ENCODE results near the gene SPEF2.
"Not testable (repeated sequence)": the region's sequence is repeated elsewhere in the genome, so short reads cannot be mapped to it uniquely, and the experiment has no call there.

Gene SPEF2

DNA sequence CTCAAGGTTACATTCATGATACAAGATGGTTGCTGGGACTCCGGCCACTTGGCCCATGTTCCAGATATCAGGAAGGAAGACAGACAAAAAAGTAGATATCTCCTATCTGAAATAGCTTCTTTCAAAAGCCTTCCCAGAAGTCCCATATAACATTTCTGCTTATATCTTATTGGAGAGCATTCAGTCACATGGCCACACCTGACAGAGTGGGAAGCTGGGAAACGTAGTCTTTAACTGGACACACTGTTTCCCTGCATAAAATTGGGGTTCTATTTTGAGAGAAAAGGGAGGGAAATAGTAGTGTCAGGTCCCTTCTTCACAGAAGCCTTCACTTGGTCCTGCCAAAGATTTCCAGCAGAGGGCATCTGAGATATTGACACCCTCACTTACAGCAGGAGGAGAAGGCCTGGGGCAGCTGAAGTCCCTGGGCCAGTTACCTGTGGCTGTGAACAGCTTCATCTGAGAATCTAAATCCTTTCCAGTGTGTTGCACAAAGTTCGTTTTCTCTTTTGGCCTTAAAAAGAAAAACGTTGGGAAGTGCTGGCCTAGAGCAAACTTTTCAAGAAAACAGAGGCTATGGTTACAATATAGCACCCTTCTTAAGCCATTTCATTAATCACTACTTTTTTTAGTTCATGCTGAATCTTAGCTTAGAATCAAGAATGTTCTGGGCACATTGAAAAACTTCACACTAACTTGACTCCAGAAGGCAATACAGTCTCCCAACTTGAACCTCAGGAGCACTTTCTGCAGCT is 33.5 kb downstream of the SPEF2 start:
- no peak for DNase-seq (ENCODE audit: low spot score)

DNA sequence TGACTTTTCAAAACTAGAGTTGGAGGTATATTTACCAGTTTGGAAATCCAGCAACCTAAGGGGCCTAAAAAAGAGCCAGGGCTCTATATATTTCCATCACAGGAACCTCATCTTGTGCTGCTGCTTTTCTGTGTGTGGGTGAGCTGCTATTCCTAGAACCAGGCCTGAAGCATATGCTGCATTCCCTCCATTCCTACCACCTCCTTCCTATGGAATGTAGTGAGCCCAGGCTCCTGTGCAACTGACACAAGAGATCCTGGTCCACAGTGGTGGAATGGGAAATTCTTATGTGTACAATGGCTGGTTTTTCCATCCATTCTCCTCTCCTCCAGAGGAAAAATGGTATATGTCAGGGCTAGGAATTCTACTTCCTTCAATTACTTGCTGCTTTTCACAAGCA is 39.1 kb downstream of the SPEF2 start:
- DNase-seq (ENCODE audit: low spot score), result no peak

DNA sequence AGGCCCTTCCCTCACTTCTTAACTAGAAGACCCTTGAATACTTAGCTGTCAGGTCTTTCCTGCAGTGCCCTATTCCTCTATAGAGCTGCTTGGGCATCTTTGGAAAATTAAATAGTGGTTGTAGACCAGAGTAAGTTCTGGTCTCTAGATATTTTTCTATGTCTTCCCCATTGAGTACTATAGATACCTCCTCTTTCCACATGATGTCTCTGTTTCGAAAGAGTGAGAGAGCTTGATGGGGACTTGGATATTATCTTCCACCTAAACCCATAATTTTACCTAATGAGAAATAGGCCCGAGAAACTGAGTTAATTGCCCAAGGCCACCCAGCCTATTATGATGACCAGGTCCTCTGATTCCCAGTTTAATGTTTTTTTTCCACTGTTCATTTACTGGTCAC is 40.2 kb downstream of the SPEF2 start:
- DNase-seq (ENCODE audit: low spot score), result no peak

DNA sequence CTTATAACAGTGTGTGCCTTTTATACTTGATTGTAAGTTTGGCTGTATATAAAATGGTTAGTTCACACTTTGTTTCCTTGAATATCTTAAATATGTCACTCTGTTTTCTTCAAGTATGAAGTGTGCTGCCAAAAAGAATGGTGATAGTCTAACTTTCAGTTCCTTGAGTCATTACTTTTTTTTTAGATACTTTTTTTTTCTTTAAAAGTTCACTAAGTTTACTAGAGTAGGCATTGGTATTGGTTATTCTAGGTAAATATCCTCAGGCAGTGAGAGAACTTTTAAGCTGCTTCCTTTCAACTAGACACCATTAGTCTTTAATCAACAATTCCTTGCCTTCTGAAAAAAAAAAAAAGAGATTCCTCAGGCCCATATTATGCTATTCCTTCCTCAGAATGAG is 41.9 kb downstream of the SPEF2 start:
- DNase-seq (ENCODE audit: low spot score), result no peak

DNA sequence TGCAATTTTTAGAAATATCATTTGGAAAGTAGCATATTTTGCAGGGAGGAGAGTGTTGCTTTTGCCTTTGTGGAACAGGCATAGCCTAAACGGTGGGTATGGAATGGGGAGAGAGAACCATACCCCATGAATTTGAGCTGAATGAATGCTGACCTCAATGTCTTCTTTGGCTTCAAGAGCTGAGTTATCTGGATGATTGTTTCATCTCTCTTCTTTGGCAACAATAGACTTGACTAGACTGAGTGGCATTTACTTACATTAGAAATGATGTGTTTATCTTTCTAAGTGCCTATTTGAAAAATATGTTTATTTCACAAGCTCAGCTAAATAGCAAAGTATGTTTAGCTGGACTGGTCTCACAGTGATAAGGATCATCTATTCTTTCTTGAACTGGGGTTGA is 42.8 kb downstream of the SPEF2 start:
- DNase-seq (ENCODE audit: low spot score), result no peak

DNA sequence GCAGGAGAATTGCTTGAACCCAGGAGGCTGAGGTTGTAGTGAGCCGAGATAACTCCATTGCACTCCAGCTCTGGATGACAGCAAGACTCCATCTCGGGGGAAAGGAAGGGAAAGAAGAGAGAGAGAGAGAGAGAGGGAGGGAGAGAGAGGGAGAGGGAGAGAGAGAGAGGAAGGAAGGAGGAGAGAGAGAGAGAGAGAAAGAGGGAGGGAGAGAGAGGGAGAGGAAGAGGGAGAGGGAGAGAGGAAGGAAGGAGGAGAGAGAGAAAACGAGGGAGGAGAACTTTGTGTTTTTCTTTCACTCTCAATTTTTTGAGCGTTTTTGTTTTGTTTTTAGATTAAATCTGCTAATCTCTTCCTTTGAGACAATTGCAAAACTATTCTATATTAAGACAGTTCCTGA is 46.9 kb downstream of the SPEF2 start:
- no peak for DNase-seq (ENCODE audit: low spot score)

DNA sequence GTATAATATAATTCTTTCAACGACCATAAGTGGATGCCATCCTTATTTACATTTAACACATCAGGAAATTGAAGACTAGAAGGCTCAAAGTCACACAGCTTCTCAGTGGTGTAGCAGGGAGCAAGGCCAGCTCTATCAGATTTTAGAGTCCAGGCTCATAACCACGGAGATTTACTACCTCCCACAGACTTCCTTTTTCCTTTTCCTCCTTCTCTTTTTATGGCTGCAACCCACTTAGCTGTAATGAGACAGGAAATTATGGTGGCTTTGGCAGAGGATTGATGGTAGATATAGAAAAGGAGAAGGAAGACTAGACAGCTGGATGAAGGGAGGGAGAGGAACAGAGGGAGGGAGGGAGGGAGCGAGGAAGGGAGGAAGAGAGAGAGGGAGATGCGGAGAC is 47.4 kb downstream of the SPEF2 start:
- DNase-seq (ENCODE audit: low spot score), result no peak

DNA sequence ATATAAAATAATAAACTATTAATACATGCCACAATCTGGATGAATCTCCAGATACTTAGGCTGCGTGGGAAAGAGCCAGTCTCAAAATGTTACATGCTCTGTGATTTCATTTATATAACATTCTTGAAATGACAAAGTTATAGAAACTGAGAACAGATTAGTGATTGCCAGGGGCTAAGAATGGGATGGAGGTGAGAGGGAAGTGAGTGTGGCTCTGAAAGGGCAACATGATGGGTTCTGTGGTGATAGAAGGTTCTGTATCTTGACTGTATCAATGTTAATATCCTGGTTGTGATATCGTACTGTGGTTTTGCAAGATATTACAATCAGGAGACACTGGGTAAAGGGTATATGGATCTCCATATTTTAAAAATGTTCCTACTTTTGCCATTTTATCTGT is 50.7 kb downstream of the SPEF2 start:
- DNase-seq (ENCODE audit: low spot score), result no peak

DNA sequence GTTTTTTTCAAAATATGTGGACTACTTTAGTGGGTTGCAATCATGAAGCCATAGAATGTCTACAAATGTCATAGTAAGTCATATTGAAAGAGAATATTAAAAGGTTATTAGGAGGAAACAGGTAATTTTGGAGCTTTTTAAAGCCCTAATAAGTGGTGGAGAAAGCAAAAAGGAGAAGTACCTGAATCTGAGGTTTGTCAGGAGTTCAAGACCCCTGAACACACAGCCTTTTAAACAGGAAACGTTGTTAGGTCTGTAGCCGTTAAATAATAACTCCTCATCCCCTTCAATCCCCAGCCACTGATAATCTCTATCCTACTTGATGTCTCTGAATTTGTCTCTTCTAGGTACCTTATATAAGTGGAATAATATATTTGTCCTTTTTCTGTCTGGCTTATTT is 51.1 kb downstream of the SPEF2 start:
- DNase-seq (ENCODE audit: low spot score), result no peak

DNA sequence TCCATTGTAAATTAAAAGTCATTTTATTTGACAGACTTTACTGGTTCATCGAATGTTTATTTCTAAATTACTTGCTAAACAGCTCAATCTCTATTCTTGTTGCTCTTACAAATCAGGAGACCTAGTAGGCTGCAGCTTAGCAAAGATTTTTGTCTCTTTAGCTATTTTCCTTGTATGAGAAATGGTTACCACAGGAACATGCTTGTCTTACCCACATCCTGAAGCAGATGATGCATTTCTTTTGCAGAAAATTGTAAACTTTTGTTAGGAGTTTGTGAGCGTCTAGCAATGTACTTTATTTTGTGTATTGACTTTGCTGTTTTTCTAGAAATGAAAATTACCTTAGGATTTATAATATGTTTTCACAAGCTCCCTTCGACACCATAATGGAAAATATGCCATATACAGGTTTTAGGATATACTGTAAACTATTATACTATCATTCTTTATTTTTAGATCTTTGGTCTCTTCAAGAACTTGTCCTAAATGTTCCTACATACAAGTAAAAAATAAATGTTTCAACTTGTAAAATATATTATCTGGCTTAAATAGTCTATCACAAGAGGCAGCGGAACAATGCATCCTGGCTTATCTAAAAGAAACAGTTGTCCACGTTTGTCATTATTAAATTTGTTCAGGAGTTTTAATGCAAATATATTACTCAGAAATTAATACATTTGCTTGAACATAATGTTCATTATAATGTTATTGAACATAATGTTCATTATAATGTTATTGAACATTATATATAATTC is 54.1 kb downstream of the SPEF2 start:
- DNase-seq (ENCODE audit: low spot score), result no peak

DNA sequence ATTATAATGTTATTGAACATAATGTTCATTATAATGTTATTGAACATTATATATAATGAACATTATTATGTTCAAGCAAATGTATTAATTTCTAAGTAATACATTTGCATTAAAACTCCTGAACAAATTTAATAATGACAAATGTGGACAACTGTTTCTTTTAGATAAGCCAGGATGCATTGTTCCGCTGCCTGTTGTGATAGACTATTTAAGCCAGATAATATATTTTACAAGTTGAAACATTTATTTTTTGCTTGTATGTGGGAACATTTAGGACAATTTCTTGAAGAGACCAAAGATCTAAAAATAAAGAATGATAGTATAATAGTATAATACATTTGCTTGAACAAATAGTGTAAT is 54.6 kb downstream of the SPEF2 start:
- DNase-seq (ENCODE audit: low spot score), result not testable (repeated sequence)

DNA sequence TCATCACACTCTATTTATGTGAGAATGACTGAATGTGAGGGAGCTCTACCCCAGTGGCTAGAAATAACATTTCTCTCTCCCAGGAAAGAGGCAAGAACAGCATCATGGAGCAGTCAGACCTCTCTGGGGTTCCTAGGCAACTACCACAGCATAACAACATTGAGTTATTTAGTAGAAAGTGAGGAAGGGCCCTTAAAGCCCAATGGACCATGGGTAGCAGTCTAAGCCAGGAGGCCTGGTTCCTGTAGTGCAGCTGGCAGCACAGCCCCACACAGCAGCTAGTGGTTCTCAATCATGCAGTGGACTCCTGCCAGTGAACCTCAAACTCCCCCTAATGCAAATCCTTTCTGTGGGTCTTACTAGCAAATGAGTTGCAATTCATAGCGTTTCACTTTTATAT is 55.3 kb downstream of the SPEF2 start:
- DNase-seq (ENCODE audit: low spot score), result no peak

DNA sequence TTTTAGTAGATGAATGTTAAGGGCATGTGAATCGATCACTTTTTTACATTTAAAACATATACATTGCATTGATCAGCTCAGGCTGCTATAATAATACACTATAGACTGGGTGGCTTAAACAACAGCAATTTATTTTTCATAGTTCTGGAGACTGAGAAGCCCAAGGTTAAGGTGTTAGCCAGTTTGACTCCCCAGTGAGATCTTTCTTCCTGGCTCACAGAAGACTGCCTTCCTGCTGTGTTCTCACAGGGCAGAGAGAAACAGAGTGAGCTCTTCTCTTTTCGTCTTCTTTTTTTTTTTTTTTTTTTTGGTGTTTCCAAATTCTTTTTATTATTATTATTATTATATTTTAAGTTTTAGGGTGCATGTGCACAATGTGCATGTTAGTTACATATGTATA is 56.4 kb downstream of the SPEF2 start:
- no peak for DNase-seq (ENCODE audit: low spot score)

DNA sequence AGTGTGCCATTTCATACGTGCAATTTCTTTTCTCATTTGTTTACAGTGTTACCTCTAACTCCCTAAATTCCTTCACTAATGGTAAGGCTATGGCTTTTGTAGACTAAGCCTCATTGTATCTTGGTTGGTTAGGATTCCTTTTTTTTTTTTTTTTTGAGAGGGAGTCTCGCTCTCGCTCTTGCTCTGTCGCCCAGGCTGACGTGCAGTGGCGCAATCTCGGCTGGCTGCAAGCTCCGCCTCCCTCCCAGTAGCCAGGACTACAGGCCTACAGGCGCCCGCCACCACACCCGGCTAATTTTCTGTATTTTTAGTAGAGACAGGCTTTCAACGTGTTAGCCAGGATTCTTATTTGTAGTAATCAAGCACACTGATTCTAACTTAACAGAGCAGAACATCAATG is 57.7 kb downstream of the SPEF2 start:
- no peak for DNase-seq (ENCODE audit: low spot score)

DNA sequence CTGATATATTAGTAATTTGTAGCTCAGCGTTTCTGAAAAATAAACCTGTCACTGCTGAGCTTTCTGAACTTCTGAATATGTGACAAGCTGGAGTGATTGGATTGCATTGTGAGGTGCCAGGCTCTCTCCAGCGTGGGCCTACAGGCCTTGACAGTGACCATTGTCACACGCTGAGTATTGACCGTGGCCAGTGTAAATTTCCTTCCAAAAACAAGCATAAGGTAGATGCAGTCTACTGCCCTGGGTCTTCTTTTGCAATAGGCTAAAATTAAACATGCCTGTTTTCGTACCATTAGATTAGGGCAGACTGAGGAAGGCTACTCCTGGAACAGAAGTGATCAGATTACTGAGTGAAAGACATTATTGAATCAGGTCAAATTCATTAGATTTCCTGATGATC is 60.2 kb downstream of the SPEF2 start:
- DNase-seq (ENCODE audit: low spot score), result no peak

DNA sequence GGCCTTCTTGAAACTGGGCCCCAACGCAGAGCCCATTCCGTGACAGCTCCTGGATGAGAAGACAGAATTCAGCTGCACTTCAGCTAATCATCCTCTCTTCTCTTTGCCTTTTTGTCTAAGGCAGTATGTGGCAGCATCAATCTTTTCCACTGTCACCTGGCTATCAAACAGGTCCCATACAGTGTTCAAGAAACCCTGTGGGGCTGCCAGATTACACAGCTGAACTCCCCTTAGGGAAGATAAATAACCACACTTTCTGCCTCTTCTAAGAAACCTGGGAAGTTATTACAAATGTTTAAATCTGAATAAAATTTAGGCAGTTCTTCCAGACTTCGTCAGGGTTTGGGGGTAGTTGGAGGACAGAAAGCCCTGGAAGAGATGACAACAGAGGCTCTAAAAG is 61.0 kb downstream of the SPEF2 start:
- no peak for DNase-seq (ENCODE audit: low spot score)

DNA sequence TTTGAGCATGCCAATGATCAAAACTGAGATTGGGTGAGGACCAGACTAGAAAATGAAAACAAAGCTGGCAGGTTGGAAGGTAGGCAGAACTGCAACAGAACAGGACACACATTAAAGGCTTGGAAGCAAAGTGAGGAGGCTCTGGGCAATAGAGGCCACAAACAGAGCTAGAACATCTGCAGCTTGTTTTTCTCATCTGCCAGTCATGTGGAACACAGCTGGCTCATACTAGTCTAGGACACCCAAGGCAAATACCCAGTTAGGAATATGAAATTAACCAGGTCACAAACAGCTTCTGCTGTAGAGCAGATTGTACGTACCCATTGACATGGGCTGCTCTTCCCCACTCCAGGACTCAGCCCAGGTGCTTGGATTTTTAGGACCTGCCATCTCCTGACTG is 61.7 kb downstream of the SPEF2 start:
- peak; percentile 10 for DNase-seq (ENCODE audit: low spot score)

DNA sequence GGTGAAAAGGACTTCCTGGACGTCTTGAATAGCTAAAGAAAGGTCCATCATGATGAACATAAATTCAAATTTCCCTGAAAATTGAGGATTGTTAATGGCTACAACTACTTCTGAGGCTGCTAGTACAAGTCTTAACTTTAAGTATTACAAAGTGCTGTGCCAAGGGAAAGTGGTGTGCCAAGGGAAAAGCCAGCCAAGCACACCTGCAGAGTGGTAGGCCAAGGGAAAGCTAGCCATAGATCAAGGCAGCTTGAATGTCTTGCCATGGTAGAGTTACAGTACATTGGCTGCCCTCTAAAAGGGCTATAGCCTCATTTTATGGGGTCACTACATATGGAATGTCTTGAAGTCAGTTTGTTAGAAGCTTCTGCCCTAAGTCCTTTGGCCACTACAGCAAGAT is 64.2 kb downstream of the SPEF2 start:
- no peak for DNase-seq (ENCODE audit: low spot score)

DNA sequence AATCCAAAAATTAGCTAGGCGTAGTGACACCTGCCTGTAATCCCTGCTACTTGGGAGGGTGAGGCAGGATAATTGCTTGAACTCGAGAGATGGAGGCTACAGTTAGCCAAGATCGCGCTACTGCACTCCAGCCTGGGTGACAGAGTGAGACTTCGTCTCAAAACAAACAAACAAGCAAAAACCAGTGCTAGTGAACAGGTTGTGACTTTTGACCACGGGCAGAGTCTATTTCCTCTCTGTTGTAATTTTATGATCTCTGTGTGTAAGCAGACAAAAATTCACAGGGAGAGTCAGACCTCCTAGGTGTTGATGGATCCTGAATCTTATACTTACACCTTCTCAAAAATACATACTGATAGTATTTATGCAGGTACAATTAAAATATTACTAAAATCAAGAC is 65.8 kb downstream of the SPEF2 start:
- no peak for DNase-seq (ENCODE audit: low spot score)

DNA sequence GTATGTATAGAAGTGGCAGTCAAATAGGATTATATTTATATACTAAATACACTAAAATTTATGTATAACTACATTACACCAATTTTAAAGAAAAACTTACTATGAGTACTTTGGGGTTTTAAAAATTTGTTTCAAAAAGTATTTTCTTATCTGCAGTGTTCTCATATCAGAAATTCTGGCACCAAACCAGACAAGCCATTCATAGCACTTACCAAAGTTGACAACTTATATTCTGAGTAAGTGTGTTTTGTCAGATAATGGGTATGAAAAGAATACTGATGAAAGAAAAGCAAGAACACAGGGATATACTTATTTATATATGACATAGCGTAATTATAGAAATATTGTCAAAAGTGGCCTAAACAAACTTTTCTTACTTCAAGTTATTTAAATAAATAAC is 67.5 kb downstream of the SPEF2 start:
- no peak for DNase-seq (ENCODE audit: low spot score)

DNA sequence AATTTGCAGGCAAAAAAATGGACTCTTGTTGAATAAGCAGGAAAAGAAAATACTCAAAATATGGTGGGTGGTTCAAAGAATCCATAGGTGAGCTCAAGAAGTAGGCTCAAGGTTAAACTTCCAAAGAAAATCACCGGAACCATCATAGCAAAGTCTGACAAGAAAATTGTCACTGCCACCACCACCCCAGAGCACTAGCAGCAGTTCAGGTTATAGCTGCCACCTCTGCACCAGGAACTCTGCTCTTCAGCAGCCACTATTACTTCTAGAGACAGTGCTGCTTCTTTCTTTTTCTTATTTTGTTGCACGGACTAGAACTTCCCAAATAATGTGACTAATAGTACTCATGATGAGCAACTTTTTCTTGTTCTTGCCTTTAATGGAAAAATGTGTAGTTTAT is 70.3 kb downstream of the SPEF2 start:
- DNase-seq (ENCODE audit: low spot score), result no peak

DNA sequence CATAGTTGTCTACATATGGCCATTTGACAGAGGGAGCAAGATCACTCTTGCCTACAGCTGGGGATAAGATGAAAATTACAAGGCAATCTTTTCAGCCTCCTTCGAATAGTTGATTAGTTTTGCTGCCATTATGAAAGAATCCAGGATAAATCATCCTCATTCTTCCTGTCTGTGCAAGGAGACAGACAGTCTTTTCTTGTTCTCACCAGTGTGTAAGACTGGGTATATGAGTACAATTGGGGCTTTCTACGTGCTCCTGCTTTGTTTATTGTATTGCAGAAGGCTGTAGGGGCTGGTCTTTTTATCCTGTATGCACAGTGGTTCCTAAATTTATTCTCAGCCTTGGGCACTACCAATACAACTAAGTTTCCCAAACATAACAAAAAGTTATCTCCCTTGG is 76.8 kb downstream of the SPEF2 start:
- DNase-seq (ENCODE audit: low spot score), result no peak

DNA sequence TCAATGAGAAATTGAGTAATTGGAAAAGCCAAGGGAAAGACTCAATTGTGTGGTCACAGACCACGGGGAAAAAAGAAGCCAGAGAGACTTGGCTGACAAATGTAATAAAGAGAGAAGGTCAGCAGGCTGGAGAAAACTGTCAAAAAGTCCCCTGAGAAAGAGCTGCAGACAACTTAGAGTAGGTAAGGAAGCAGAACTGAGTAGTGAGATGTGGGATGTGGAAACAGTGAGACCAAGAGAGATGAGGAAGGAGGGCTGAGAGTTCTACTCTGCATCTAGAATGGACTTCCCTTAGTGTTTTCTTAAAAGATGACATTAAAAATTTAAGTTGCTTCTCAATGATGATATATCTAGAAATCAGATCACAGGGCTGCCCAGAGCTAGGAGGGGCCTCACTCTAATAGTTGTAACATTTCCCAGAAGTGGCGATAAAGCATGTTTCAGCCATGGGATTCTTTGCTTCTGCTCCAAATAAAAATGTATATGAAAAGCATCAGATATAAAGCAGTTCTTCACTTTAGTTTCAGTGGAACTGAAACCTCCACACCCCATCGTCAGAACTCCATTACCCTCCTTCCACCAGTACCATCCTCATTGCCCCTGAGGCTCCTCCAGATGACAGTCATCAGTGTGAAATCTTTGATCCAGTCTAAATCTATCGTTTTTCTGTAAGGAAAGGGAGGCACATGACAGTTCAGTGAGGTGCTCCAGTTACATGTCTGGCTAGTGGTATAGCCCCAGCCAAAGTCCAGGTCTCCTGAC is 80.6 kb downstream of the SPEF2 start:
- no peak for DNase-seq (ENCODE audit: low spot score)

Data from germinal center (tissue), 1 donor.